GM12891 (cell line): ENCODE data around the gene ATP6V1B1.

Experiments used
- POLR2A ChIP-seq: IDR thresholded peaks from 2 replicates; pipeline ENCODE4 v1.6.1; 2011; ENCODE audit warnings: low read depth, low read length, control low read depth
- TAF1 ChIP-seq: IDR thresholded peaks from 2 replicates; pipeline ENCODE4 v1.6.1; 2011; ENCODE audit warnings: low read depth, low read length, control low read depth

DNA sequence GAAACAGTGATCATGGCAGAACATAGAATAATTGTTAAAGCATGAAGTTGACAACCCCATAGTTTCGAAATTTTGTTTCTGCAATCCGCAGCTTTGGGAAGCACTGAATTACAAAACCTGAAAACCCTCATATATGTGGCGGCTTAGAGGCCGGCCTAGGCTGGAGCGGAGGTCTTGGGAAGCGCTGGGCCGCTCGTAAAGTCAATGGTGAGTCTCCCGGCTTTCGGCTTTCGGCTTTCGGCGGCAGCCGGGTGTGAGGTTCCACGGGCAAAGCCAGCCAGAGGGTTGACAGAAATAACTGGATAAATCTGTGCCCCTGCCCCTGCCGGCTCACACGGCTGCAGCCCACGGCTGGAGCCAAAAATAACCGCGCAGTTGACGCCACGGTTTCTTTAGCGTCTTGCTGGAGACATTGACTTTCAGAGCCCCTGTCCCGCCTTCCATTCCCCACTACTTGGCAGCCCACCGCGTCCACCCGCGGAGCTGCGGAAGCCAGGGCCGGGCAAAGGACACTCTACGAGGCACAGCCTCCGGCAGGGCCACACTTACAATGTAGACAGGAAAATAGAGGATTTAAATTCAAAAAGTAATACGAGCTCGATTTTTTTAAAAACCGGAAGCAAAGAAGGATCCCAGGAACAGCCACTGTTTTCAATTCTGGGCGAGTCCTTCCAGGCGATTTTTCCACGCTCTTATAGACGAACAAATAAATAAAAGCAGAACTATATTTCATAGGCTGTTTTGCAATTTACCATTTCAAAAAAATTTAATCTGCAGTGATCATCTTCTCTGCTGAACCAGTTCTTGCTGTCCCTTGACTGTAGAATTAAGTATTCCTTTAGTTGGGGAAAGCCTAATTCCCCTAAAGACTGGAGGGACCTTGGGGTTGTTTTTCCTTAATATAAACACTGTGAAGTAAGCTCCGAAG is 28.3 kb upstream of the ATP6V1B1 start:
- TF ChIP-seq POLR2A = no peak
- no peak for TF ChIP-seq TAF1
